Measurements from ENCODE around the gene YDJC.
"Not testable (repeated sequence)": the region's sequence is repeated elsewhere in the genome, so short reads cannot be mapped to it uniquely, and the experiment has no call there.

Gene YDJC

DNA sequence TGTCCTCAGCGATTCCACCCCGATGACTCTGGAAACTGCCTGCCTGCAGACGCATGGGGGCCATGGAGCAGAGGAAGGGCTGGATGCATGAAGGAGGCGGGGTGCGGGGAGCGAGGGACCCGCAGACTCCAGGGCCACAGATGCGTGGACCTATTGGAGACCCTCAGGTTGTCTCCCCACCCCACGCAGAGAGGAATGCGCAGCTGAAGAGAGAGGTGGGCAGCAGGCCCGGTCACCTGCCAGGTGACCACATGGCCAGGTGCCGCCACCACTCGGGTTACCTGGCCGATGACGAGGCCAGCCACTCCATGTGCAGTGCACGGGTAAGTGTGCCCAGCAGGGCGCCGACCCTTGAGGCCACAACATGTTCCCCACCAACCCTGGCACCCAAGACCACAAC is 3.1 kb upstream of the YDJC start:
- DNase-seq (ENCODE audit: low read depth in 2 of 2, low spot score in 1 of 2), result no peak

DNA sequence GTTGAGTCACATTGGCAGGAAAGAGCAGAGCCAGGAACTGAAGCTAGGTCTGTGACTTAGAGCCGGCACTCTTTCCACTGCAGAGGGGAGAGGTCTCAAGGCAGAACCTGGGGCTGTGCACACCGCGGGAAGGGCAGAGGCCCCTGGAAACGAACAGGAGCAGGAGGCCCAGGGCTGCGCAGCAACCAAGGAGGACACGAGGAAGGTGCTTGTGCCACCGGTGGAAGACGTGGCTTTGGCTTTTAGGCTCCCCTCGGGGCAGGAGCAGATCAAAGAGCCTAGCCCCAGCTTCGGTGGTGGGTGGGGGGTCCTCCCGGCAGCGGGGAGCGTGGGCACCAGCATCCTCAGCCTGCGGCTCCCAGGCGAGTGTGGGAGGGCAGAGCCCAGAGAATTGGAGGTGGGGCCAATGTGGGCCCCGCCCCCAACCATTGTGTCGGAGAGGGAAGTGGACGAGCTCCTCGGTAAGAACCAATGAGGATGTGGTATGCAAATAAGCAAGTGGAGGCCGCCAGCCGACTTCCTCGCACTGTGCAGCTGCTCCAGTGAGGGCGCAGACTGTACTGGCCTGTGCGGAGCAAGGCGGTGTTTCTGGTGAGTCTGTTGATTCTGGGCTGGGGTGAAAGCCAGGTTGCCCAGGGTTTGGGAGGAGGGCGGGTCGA is 2.5 kb upstream of the YDJC start, which contains the start of gene CCDC116:
Gene CCDC116, plus strand, starts transcription at position 524 of the 659 bp plus-strand sequence. CDS start 422 bp downstream, outside the sequence.
- no peak for DNase-seq (ENCODE audit: low read depth in 2 of 2, low spot score in 1 of 2)

- no peak for DNase-seq (ENCODE audit: low read depth in 2 of 2, low spot score in 1 of 2)
These were observed 1.2 kb upstream of the YDJC start for GRCh38 chr22:21631025-21631424.

GRCh38 chr22:21628386-21629254 is 1.2 kb downstream of the YDJC start:
- DNase-seq (ENCODE audit: low read depth in 2 of 2, low spot score in 1 of 2), result no peak

DNA sequence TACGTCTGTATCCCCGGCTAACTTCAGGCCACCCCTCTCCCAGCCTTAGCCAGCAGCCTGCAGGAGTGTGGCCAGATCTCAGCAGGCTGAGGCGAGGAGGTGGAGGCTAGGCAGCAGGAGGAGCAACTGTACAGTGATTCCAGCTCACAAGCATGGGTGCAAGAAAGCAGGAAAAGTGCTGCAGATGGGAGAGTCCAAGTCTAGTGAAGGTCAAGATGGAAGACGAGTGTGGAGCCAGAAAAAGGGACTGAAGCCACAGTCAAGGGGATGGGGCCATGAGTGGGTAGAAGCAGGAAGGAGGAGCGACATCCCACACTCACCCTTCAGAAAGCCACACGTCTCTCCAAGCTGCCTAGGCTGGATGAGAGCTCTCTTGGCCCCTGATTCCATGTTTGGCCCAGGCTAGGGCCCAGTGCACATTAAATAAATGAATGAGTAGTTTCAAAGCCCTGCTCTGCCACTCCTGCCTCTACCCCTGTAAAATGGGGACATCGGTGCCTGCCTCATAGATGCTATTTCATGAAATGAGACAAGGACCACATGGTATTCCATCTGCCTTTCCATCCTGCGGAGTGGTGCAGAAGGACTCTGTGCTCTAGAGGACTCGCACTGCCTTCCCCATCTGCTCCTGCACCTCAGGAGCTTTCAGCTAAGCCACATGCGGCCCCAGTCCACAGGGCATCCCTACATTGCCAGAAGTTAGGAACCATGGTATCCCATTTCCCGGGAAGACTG is 2.9 kb downstream of the YDJC start:
- DNase-seq (ENCODE audit: low read depth in 2 of 2, low spot score in 1 of 2), result no peak

DNA sequence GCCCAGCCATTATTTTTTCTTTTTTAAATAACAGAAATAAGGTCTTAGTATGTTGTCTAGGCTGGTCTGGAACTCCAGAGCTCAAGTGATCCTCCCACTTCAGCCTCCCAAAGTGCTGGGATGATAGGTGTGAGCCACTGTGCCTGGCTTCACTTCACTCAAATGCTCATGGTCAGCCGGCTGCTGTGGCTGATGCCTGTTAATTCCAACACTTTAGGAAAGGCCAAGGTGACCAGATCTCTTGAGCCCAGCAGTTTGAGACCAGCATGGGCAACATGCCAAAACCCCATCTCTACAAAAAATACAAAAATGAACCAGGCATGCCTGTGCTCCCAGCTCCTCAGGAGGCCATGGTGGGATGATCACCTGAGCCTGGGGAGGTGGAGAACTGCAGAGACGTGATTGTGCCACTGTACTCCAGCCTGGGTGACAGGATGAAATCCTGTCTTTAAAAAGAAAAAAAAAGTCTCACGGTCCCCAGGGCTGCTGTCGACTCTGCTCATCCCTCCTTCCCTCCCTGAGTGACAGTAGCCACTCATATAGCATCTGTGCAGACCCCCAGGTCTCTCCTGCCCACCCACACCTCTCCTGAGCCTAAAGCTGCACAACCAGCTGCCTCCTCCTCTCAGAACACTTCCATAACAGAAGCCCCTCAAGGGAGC is 3.6 kb downstream of the YDJC start:
- no peak for DNase-seq (ENCODE audit: low read depth in 2 of 2, low spot score in 1 of 2)

DNA sequence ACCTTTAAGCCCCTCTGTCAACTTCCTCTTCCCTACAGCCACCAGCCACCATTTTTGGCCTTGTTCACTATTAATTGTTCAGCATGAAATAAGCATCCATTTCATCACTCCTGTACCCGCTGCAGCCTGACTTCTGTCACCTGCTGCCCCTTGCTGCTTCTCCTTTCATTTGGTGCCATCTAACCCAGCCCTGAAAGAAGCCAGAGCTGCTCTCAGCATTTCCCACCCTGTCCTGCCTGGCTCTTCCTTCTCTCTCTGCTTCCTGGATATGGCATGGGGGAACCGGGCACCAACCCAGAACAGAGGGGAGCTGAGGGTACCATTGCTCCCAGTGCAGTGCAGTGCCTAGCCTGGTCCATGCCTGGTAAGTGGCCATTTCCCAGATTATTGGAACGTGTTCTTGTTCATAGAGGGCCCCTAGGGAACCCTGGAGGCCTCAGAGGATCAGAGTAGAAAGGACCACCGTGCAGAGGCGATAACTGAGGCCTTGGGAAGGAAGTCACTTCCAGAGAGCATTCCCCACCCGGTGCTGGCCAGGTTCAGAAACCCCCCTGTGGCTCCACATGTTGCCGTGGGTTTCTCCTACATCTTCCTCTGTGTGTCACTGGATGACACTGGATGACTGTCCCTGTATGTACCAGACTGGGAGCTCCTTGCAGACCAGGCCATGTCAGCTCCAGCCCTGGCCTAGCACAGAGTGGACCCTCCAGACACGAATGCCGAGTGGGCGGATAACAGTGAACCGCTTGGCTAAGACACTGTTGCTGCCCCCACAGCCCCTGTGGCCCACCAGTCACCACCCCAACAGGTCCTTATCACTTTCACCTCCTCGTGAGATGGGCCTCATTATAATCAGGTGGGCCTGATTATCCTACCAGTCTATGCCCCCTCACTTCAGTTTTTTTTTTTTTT is 4.7 kb downstream of the YDJC start:
- no peak for DNase-seq (ENCODE audit: low read depth in 2 of 2, low spot score in 1 of 2)

- no peak for DNase-seq (ENCODE audit: low read depth in 2 of 2, low spot score in 1 of 2)
These were observed 5.5 kb downstream of the YDJC start for GRCh38 chr22:21624120-21624879.

DNA sequence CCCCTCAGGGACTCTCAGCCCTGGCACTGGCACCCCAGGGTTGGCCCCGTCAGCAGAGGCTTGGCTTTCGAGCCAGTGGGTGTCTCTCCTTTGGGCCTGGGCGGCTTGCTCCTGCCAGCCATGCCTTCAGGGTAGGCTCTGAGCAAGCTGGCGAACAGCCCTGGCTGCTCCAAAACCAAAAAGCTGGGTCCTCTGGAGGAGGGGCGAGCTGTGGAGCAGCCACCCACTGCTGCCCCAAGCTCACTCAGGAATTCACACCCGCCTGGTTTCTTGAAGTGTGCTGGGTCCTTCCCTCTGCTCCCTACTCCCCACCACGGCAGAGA is 6.2 kb downstream of the YDJC start:
- no peak for DNase-seq (ENCODE audit: low read depth in 2 of 2, low spot score in 1 of 2)

GRCh38 chr22:21622919-21623647 is 6.7 kb downstream of the YDJC start:
- DNase-seq (ENCODE audit: low read depth in 2 of 2, low spot score in 1 of 2), result no peak

DNA sequence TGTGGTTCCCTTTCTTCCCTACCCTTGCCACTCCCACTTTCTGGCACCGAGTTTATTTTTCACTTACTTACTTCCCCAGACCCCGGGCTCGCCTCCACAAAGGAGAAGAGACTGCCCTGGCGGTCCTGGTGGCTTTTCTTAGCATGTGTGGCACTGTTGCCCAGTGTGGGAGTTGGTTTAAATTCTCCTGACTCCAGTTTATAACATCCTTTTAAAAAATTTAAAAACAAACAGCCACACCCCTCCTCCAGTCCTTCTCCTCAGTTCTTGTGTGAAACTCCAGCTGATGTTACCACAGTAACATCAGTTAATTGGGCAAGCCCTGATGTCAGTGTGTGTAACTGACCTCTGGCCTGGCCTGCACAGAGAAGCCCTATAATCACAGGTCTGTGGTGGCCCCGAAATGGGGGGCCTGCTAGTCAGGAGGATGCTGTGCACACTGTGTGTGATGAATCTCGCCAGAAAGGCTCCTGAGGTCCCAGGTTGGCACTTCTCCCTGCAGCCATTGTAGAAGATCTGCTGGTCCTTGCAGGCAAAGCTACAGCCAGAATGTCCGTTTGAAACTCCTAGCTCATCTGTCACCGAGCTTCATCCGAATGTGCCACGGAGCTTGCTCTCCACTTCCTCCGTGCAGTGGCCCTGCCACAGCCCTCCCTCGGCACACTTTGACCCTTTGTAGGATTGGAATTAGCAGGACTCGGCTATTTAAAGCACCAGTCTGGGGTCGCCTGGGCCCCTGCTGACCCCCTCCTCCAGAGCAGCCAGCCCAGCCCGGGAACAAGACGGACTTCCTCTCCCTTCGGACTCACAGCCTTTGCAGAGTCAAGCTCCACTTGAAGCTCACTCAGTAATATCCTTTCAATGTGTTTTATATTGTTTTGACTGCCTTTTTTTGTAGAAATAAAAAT is 7.6 kb downstream of the YDJC start:
- DNase-seq (ENCODE audit: low read depth in 2 of 2, low spot score in 1 of 2), result no peak

- DNase-seq (ENCODE audit: low read depth in 2 of 2, low spot score in 1 of 2), result no peak
These were observed 8.8 kb downstream of the YDJC start for GRCh38 chr22:21621025-21621424.

- not testable (repeated sequence) for DNase-seq (ENCODE audit: low read depth in 2 of 2, low spot score in 1 of 2)
These were observed 12.5 kb downstream of the YDJC start for GRCh38 chr22:21617337-21617736.

DNA sequence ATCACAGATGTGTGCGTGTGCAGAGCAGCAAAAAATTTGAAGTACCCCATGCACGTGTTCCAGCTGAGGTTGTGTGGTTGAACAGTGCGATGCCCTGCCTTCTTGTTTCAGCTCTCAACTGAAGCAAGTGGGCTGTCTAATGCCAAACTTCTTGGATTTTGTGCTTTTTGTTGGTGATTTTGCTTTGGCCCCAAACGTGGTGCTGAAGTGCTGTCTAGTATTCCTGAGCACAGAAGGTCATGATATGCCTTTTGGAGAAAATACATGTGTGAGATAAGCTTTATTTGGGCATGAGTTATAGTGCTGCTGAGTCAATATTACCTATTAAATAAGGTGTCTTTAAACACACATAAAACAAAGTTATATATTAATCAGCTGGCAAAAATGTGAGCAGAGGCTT is 14.1 kb downstream of the YDJC start:
- no peak for DNase-seq (ENCODE audit: low read depth in 2 of 2, low spot score in 1 of 2)

GRCh38 chr22:21613553-21614233 is 16.1 kb downstream of the YDJC start:
- DNase-seq (ENCODE audit: low read depth in 2 of 2, low spot score in 1 of 2), result no peak

- no peak for DNase-seq (ENCODE audit: low read depth in 2 of 2, low spot score in 1 of 2)
These were observed 17.0 kb downstream of the YDJC start for GRCh38 chr22:21612858-21613257.

- no peak for DNase-seq (ENCODE audit: low read depth in 2 of 2, low spot score in 1 of 2)
These were observed 18.4 kb downstream of the YDJC start for GRCh38 chr22:21611210-21611977.
